ENCODE measurements around the gene SLC25A21.
"Not testable (repeated sequence)": the region's sequence is repeated elsewhere in the genome, so short reads cannot be mapped to it uniquely, and the experiment has no call there.

Gene SLC25A21

DNA sequence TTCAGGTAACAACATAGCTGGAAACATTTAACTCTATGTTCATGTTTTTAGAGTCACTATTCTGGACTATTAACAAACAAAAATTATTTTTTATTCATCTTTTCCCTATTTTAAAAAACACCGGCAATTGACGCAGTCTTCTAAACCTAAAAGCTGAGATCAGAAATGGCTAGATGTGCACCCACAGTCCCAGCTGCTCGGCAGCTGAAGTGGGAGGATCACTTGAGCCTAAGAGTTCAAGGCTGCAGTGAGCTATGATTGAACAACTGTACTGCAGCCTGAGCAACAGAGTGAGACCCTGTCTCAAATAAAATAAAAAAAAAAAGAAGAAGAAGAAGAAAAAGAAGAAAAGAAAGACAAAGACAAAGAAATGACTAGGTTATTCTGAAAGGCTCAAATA lies 446.3 kb downstream of the SLC25A21 start:
- no peak overlapping the region for H3K4me3 ChIP-seq (ENCODE audit: low read depth, low read length)

DNA sequence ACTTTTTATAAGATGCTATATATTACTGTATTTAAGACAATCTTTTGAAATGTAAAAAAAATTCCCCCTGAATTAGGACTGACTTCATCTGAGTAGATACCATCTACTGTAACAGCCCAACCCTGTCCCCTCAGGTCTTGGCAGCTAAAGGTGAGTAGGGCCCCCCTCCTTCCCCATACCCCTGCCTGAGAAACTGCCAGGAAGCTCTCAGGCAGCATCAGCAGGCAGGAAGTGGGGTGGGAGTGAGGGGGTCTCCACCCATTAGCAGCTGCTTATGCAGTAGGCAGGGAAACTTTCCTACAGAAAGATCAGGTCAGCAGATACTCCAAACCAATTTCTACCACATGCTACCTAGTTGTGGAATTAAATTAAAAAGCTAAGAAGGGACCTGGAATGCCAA lies 448.2 kb downstream of the SLC25A21 start:
- H3K4me3 ChIP-seq (ENCODE audit: low read depth, low read length) = no peak overlapping the region

DNA sequence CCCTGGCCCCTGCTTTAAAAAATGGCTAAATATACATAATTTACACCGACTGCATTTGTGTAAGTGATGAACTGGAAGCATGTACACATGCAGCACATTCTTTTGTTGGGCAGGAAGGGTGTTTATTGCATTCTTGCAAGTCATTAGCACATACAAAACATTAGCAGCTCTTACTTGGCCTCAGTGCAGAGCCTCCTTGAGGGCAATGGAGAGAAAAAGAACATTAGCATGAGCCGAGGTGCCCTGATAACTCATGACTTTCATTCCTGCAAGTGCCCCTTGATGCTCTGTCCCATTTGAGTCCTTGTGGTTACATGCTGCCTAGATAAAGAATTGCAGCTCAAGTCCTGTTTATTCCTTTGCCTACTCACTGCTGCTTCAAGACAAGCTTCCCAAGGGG lies 448.9 kb downstream of the SLC25A21 start:
- H3K4me3 ChIP-seq (ENCODE audit: low read depth, low read length) = no peak overlapping the region

DNA sequence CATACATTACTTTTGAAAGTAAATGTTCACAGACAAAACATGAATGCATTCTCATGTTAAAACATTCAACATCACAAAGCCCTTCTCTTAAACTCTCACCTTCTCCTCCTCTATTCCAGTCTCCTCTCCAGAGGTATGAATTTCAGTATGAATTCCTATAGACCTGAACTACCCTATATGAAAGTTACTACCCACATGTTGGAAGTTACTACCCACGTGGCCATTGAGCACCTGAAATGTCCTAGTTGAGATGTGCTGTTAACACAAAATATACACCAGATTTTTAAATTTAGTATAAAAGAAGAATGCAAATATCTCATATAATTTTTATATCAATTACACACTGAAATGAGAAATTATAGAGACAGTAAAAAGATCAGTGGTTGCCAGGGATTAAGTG lies 450.5 kb downstream of the SLC25A21 start:
- no peak overlapping the region for H3K4me3 ChIP-seq (ENCODE audit: low read depth, low read length)

DNA sequence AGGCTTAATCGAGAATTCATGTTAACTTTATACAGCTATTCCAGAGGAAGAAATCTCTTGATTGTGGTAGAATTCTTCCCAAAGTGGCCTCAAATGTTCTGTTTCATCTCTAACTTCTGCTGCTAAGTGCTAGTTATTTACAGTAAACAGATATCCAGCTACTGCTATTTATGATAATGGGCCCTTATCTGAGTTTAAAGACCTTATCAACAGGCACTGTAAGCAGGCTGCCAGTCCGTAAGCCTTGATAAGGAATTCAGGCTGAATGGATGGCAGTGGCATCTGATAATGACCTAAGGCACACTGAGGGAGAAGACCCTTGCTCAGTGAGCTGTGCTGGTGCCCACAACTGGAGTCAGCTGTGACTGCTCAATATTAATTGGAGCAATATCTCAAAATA lies 451.7 kb downstream of the SLC25A21 start:
- H3K4me3 ChIP-seq (ENCODE audit: low read depth, low read length) = no peak overlapping the region

DNA sequence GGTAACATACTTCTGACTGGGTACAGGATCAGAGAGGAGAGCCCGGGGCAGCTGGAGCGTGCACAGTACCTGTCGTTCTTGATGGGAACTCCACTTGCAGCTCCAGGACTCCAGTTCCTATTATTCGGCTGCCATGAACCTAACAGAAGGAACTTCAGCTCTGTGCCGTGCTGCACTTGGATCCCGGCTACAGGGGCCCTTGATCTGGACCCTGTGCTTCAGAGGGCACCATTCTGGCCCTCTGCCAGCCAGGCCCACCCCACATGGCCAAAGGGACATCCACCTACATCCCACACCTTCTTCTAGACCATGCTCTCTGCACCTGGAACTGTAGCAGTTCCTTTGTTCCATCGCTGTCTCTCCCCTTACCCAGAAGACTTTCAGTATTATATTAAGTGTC lies 452.6 kb downstream of the SLC25A21 start:
- H3K4me3 ChIP-seq (ENCODE audit: low read depth, low read length) = no peak overlapping the region

DNA sequence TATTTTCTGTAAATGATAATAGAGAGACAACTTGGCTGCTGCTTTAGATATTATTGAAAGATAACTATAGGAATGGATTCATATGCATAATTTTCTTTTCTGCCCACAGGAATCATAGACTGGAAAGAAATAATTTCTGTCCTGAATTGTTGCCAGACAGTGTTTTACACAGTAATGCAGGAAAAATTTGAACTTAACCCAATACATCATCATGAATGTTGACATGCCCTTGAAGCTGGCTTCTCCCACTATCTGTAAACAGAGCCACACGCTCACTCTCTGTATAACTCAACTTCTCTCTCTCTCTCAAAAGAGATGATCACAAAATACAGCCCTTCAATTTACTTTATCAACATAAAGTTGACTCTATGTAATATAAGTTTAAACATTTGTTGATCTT lies 454.2 kb downstream of the SLC25A21 start:
- no peak overlapping the region for H3K4me3 ChIP-seq (ENCODE audit: low read depth, low read length)

DNA sequence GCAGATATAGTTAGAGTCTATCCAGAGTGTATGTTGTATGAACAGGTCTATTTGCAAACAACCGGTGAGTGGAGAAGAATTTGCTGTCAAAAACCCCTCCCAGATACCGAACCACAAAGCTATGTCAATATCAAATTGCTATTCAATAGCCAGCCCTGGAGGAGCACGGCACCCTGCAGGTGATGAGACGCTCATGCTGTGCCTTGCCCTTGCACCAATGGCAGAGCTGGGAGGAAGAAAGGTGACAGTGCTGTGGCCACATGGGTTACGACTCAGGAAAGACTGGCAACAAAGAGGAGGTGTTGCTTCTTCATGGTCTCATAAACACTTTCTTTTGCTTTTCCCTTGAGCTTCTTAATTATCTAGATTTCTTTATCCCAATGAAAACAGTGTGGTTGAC lies 455.0 kb downstream of the SLC25A21 start:
- H3K4me3 ChIP-seq (ENCODE audit: low read depth, low read length) = no peak overlapping the region

DNA sequence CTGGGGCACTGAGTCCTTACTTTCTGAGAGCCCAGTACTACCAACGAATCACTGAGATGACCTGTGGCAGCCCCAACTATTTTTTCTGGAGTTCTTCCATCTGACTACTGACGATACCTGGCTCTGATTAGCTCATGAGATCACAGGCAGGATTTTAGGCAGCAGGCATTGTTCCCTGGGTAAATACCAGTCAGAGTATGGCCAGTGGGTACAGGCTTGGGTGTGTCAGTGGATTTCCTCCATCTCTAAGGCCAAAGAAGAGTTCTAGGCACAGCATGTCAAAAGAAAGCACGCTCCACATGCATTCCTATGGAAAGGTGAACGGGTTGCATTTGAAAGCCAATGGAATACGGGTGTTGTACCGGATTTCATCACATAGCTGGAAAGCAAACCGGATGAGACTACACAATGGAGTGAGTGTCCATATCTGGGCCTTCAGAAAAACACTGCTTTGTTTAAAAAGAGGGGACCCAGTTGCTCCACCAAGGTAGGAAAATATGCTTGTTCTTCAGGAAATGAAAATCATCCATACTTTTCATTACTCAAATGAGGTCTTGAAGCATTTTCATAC lies 455.7 kb downstream of the SLC25A21 start:
- no peak overlapping the region for H3K4me3 ChIP-seq (ENCODE audit: low read depth, low read length)

DNA sequence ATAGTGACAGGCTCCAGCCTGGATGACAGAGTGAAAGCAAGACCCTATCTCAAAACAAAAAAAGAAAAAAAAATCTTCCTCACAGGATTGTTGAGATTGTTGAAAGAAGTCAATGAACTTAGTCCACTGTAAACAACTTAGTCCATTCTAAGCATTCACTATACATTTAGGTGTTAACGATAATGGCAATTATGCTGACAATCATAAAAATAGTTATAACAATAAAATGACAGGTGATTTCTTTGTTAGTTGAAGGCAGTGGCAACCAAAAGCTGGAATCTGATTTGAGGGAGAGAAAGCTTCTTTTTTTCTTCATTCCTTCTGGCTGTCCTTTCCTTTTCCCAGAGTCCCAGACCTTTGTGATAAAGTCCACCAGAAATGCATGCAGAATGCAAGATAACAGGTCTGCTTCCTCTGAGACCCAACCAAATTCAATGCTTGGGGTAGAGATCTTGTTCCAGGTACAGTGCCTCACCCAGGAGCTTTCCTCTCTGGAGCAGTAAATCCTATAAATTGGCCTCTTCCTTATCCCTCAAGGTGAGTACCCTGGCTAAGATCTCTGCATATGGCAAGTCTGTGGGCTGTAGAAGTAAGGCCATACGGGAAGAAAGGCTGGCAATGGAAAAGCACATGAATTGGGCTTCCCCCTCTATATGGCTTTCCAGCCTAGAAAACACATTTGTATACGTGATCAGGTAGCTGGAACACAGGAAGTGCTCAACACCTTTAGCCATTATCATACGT lies 458.3 kb downstream of the SLC25A21 start:
- H3K4me3 ChIP-seq (ENCODE audit: low read depth, low read length) = no peak overlapping the region

DNA sequence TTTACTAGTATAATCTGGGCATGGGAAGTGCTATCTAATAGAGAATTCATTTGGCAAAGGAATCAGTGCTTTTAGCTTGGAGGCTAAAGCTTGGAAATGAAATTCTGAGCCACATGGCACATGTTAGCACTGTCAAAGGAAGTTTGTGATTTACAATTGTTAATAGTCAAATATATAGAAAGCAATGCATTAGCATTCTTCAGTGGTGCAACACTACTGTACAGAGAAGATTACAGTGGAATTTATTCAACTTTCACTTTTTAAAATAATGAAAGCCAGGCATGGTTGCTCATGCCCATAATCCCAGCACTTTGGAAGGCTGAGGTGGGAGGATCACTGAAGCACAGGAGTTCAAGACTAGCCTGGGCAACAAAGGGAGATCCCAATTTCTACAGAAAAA lies 464.8 kb downstream of the SLC25A21 start:
- H3K4me3 ChIP-seq (ENCODE audit: low read depth, low read length) = no peak overlapping the region

DNA sequence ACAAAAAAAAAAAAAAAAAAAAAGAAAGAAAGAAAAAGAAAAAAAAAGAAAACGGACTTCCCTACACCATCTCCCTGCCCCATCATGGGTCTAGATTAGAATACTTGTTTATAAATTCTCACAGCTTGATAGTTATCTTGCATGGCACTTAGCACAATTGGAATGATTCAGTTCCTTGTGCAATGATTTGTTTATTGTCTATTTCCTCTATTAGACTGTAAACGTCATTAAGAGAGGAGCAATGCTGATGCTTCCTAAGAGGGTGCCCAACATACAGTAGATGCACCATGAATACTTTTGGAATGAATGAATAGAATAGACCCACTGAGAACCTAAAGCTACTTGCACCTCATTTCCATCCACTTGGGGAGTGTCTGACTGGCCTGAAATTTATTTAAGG lies 469.9 kb downstream of the SLC25A21 start:
- H3K4me3 ChIP-seq (ENCODE audit: low read depth, low read length) = no peak overlapping the region

DNA sequence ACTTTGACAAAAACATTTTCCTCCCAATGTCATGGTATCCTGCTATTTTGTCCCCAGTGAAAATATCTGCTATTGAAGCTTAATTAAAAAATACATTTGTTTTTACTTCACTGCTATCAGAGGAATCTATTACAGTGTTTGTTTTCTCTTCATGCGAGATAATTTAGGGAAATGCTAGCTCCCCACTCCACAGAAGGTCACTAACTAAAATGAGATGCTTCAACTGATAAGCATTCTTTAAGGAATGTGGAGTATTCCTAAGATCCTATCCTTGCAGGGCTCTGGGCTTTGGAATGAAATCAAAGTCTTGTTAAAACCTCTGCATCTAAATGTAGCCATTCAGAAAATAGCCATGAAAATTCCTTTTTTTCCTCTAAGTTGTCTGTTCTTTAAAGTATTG lies 471.3 kb downstream of the SLC25A21 start:
- no peak overlapping the region for H3K4me3 ChIP-seq (ENCODE audit: low read depth, low read length)

DNA sequence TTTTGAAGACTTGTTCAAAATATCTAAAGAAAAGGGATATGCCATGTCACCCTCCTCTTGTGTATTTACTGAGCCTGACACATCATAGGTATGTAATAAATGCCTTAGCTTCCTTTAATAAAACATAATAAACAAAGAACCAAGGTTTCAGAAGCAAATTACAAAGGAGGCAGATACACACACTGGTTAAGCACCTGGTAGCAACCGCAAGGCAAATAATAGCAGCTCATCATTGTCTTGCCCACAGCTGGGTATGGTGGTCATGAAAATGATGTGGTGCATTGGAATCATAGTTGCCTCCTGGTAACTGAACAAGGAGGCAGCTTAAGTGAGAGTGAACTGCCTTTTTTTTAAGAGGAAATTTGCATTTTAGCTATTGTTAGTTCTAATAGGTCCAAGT lies 471.8 kb downstream of the SLC25A21 start:
- H3K4me3 ChIP-seq (ENCODE audit: low read depth, low read length) = no peak overlapping the region

DNA sequence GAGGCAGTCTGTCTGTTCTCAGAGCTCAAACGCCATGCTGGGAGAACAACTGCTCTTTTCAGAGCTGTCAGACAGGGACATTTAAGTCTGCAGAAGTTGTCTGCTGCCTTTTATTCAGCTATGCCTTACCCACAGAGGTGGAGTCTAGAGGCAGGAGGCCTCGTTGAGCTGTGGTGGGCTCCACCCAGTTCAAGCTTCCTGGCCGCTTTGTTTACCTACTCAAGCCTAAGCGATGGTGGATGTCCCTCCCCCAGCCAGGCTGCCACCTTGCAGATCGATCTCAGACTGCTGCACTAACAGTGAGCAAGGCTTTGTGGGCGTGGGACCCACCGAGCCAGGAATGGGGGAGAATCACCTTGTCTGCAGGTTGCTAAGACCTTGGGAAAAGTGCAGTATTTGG lies 473.0 kb downstream of the SLC25A21 start:
- not testable (repeated sequence) for H3K4me3 ChIP-seq (ENCODE audit: low read depth, low read length)

DNA sequence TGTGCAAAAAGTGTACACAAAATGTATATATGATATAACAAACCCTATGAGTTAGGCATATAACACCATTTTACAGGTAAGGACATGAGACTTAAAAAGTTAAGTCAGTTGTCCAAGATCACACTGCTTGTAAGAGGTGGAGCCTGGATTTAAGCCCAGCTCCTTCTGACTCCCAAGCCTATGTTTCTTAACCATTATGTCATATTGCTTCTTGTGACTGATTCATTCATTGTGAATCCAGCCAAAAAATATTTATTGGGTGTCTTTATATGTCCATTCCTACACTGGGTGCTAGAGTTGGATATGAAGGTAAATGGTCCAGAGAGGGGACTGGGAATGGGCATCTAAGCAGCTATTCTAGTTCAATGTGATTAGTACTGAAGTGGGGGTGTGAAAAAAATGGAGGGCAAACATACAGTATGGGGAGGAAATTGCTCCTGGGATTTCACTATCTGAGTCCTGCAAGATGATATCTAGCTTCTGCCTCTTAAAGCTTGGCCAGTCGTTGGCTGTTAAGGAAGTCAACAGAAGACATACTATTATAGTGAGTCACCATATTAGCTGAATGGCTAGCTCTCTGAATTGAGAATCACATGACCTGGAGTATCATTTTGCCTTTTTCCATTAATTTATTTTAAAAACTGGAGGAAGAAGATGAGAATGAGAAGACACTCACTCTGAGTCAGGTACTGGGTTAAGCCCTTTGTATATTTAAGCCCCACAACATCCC lies 481.9 kb downstream of the SLC25A21 start:
- no peak overlapping the region for H3K4me3 ChIP-seq (ENCODE audit: low read depth, low read length)

DNA sequence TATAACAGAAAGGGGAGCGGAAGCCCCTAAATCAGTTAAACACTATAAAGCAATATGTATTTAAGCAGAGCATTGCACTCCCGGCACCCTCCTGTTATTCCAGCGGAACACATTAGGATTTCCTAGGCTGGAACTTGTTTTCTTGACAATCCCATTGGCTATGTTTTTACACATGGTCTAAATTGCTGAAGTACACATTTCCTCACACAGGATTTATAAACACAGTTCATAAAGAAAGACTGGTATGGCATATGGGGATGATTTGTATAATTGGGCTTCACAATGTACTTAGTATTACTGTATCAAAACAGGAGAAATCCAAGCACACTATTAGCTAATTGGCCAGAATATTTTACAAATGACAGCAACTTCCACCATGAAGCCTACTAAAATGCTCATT lies 487.5 kb downstream of the SLC25A21 start:
- H3K4me3 ChIP-seq (ENCODE audit: low read depth, low read length) = no peak overlapping the region

DNA sequence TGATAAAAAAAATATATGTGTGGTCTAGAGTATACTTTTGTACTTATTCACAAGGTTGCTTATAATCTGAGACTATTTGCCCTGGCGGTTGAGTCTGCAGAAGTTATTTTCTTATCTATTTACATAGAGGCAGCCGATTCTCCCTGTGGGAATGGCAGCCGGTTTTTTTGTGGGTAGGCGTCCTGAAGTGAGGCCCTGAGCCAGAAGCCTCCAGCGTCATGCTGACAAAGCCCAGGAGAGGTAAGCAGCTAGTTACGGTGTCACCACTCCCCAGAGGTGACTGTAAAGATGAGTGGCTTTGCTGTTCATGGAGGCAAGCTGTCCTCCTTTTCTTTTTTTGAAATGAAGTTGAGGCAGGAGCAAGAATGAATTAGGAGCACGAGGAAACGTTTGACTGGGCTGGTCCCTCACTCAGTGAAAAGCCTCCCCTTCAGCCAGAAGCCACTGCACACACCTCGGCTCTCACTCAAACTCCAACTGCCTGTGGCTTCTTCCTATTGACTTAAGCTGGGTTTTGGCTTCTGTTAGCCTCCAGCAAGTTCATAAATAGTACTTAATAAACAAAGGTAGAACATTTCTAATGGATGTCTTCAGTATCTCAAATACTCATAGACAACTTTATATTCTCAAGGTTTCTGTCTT lies 489.2 kb downstream of the SLC25A21 start:
- H3K4me3 ChIP-seq (ENCODE audit: low read depth, low read length) = no peak overlapping the region

DNA sequence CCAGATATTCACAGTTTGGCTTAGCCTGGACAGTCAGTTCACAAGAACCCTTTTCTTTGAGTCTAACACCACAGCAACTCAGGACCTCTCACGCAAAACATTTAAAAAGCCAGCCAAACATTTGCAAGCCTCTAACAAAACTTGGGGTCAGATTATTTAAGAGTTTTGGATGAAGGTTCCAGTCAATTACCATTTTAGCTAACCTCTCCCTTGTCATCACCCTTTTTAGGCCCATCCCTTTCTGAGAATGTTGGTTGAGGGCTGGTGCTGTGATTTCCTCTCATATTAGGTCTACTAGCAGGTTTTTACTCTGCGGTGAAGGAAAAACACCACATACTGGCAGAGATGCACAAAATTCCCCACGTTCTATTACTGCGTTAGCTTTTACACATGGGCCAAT lies 490.1 kb downstream of the SLC25A21 start:
- H3K4me3 ChIP-seq (ENCODE audit: low read depth, low read length) = no peak overlapping the region

DNA sequence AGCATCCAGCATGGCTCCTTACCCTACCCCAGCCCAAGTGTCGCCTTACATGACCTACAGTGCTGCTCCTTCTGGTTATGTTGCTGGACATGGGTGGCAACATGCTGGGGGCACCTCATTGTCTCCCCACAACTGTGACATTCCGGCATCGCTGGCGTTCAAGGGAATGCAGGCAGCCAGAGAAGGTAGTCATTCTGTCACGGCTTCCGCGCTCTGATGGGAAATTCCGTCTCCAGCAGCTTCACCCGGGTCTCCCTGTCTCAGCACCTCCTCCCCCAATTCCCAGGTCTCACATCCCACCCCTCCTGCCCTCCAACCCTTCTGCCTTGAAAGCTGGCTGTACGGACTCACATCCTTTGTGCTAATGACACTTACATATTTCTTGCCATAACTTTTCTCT lies 496.2 kb downstream of the SLC25A21 start:
- no peak overlapping the region for H3K4me3 ChIP-seq (ENCODE audit: low read depth, low read length)

DNA sequence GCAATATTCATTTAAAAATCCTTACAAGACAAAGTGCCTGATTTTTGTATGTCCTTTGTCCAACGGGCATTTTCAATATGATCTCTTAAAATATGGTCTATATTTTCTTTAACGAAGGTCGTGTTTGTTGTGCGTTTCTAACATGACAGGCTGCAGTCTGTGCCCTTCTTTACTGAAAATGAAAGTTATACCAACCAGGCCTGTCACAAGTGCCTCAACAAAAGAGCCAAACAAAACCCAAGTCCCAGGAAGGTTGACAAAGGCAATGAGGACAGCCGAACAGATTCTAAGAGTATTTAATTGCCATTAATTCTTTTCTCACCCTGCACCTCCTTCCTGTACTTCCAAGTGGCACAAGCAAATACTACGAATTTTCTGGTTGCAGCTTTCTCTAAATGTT lies 496.8 kb downstream of the SLC25A21 start:
- no peak overlapping the region for H3K4me3 ChIP-seq (ENCODE audit: low read depth, low read length)

DNA sequence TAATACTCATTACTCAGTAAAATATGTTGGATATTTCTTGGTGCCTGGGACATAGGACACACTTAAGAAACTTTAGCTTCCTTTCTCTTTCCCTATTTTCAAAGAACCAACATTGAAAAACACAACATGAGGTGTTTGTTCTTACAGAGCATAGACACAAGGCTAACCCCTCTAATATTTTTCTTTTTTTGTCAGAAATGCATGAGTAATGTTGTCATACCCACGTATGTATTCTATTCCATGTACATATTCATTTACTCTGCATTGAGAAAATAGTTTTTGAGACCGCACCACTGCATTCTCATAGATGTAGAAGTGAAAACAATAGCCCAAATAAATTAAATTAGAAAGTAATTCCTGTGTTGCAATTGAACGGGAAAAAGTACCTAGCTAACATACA lies 497.7 kb downstream of the SLC25A21 start:
- H3K4me3 ChIP-seq (ENCODE audit: low read depth, low read length) = no peak overlapping the region

Data from iPS-11a (cell line).